ENCODE data around the gene RBP3.

GRCh38 chr10:47380341-47381102 lies 32.4 kb downstream of the RBP3 start:
- TF ChIP-seq EZH2 (IDR thresholded peaks at IDR 0.05; ENCODE audit: low read depth) (no peak), CTCF (conservative IDR thresholded peaks at IDR 0.05) (no peak)
